Sigmoid colon (tissue), 7 donors: ENCODE data around the gene IARS1. TPM values are rescaled to one million over a fixed set of nuclear protein-coding genes. Genes with fewer than 3 reads are reported as not detected.

Source experiments
- DNase-seq: peaks from one replicate; pipeline ENCODE4 v3.0.0-alpha.2; 2019
- H3K27ac ChIP-seq, 4 donors: fragments of 200-600 bp; sonication (generic); one replicate each; pipeline ENCODE4 v1.5.1; 2016 to 2019; ENCODE audit warnings: mild to moderate bottlenecking in 1 of 4
- H3K27me3 ChIP-seq, 3 donors: fragments of 200-600 bp; sonication (generic); one replicate each; pipeline ENCODE4 v1.5.1; 2019; ENCODE audit warnings: mild to moderate bottlenecking in 1 of 3
- H3K36me3 ChIP-seq, 4 donors: fragments of 200-600 bp; sonication (generic); one replicate each; pipeline ENCODE4 v1.5.1; 2016 to 2019
- H3K4me1 ChIP-seq, 4 donors: fragments of 200-600 bp; sonication (generic); one replicate each; pipeline ENCODE4 v1.5.1; 2017 to 2019
- H3K4me3 ChIP-seq, 4 donors: fragments of 200-600 bp; sonication (generic); one replicate each; pipeline ENCODE4 v1.5.1; 2017 to 2019; ENCODE audit warnings: mild to moderate bottlenecking in 2 of 4, moderate library complexity in 1 of 4
- H3K9me3 ChIP-seq, 4 donors: fragments of 200-600 bp in 3 of 4; sonication (generic) in 3 of 4; one replicate each; pipeline versions ENCODE4 v1.5.1 to v1.6.1; 2013 to 2019
- EP300 ChIP-seq, 4 donors: sonication (generic); formaldehyde crosslinking; IDR thresholded peaks; one replicate each; pipeline ENCODE4 v1.6.1; 2017; ENCODE audit warnings: antibody characterized with exemption in 4 of 4
- POLR2A ChIP-seq, 2 donors: fragments of 450-650 bp; IDR thresholded peaks; one replicate each; pipeline ENCODE4 v1.6.1; 2016; ENCODE audit warnings: antibody characterized with exemption in 2 of 2, mild to moderate bottlenecking in 2 of 2, moderate library complexity in 2 of 2
- POLR2AphosphoS5 ChIP-seq, 4 donors: sonication (generic); formaldehyde crosslinking; IDR thresholded peaks; one replicate each; pipeline ENCODE4 v1.6.1; 2017; ENCODE audit warnings: antibody characterized with exemption in 4 of 4
- WGBS, 2 donors: extraction: QIAGEN DNeasy Blood & Tissue Kit; methylation state at CpG; one replicate each; pipeline ENCODE4 v1.1.7; 2013; 5-methylcytosine and 5-hydroxymethylcytosine counted together
- intact Hi-C: fragments of 100-400 bp; cut with DNase I; formaldehyde crosslinking; loops from one replicate; pipeline ENCODE4 v1.15.1; 2023
- polyA plus RNA-seq, 3 donors: library from polyadenylated mRNA; stranded (reverse); fragments of 200-250 nt; gene quantifications; one replicate each; pipeline ENCODE4 v1.2.3, GENCODE V29; 2013
- total RNA-seq, 4 donors: library from RNA; depleted of rRNA; stranded (reverse); fragments of >200 nt; gene quantifications; one replicate each; pipeline ENCODE4 v1.1.0, GENCODE V29; 2016
- TF ChIP-seq, protein P1 (sequence below), 4 experiments: fragments of 450-650 bp in 3 of 4; fragments of 200-600 bp in 1 of 4; IDR thresholded peaks; one replicate each; pipeline ENCODE4 v1.5.1; 2016 to 2019; ENCODE audit warnings: antibody characterized with exemption in 4 of 4, mild to moderate bottlenecking in 3 of 4, moderate library complexity in 2 of 4
- donor health status: healthy with polysubstance abuse.
- donor health status: Bipolar disorder and iron deficiency.
- donor health status: healthy.

Gene IARS1
- total and polyA plus RNA-seq, 7 donors: 9.0 to 62.4 (median 61.4) TPM

- Histone ChIP-seq H3K36me3 (peaks cover 16 to 82% (median 31%) of the 10 kb centered on the region in 4 donors), H3K9me3 (no peaks in the 10 kb centered on the region), H3K4me3 (no peak overlapping the region), H3K27me3 (no peaks in the 10 kb centered on the region), H3K4me1 (peaks cover 0 to 9% (median 2%) of the 10 kb centered on the region in 4 donors), H3K27ac (no peak overlapping the region)
- intact Hi-C loops: no loop called here
- no peak for DNase-seq
- 81 to 83% methylated on average over 2 of the region's 2 CpGs for WGBS, 2 donors
- TF ChIP-seq POLR2AphosphoS5 (IDR thresholded peaks at IDR 0.05) (no peak), POLR2A (IDR thresholded peaks at IDR 0.05) (no peak)
- TF ChIP-seq, protein P1, sequence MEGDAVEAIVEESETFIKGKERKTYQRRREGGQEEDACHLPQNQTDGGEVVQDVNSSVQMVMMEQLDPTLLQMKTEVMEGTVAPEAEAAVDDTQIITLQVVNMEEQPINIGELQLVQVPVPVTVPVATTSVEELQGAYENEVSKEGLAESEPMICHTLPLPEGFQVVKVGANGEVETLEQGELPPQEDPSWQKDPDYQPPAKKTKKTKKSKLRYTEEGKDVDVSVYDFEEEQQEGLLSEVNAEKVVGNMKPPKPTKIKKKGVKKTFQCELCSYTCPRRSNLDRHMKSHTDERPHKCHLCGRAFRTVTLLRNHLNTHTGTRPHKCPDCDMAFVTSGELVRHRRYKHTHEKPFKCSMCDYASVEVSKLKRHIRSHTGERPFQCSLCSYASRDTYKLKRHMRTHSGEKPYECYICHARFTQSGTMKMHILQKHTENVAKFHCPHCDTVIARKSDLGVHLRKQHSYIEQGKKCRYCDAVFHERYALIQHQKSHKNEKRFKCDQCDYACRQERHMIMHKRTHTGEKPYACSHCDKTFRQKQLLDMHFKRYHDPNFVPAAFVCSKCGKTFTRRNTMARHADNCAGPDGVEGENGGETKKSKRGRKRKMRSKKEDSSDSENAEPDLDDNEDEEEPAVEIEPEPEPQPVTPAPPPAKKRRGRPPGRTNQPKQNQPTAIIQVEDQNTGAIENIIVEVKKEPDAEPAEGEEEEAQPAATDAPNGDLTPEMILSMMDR (IDR thresholded peaks at IDR 0.05): no peak
These were observed 20.1 kb upstream of the IARS1 start for GRCh38 chr9:92313624-92314012.

DNA sequence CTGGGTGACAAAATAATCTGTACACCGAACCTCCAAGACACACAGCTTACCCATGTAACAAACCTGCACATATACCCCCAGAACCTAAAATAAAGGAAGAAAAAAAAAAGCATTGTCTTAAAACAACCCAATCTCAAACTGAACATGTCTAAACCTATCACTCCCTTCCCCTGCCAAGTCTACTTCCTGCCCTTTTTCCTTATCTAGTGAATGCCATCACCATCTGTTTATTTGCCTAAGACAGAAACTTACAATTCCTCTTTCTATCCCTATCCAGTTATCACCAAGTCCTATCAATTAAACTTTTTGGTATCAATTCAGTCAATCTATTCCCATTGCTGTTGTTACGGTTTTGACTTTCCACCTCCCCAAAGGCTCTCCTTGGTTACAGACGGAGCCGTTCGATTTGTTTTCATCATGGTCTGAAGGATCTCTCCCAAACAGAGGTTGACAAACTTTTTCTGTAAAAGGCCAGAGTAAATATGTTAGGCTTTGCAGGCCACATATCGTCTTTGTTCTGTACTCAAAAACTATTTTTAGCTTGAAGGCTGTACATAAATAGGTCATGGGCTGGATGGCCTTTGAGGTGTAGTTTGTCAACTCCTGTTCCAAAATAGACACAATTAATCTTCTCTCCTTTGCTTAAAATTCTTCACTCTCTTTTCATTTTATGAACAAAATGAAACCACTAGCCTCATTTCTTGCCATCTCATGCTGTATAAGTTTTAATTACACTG lies 19.6 kb upstream of the IARS1 start:
- intact Hi-C loops: no loop called here
- peaks cover 14 to 82% (median 32%) of the 10 kb centered on the region in 4 donors for H3K36me3 ChIP-seq
- no peak for TF ChIP-seq POLR2A (IDR thresholded peaks at IDR 0.05)
- TF ChIP-seq, protein P1 (IDR thresholded peaks at IDR 0.05): no peak
- TF ChIP-seq EP300 (IDR thresholded peaks at IDR 0.05): no peak
- TF ChIP-seq POLR2AphosphoS5 (IDR thresholded peaks at IDR 0.05): no peak
- no peaks in the 10 kb centered on the region for H3K27me3 ChIP-seq
- no peak for DNase-seq
- WGBS, 2 donors: 79 to 93% methylated on average over 6 of the region's 6 CpGs
- H3K4me1 ChIP-seq: peaks cover 0 to 9% (median 2%) of the 10 kb centered on the region in 4 donors
- no peak overlapping the region for H3K4me3 ChIP-seq
- H3K9me3 ChIP-seq: no peaks in the 10 kb centered on the region
- no peak overlapping the region for H3K27ac ChIP-seq

DNA sequence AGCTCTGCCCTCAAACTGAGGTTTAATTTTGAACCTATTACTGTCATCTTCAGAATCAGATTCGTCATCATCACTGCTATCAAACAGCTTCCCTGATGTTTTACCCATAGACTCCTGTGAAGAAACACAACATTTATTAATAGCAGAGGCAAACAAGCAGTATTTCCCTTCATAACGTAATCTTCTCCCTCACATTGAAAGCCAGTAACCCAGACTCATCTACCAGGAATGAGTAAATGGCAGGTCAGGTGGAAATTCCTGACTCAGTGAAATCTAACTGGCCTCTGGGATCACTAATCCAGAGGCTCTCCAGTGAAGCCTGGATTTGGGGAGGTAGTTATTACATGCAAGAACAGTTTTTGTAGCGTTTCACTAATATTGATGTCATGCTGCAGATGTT lies 17.1 kb upstream of the IARS1 start:
- TF ChIP-seq POLR2A (IDR thresholded peaks at IDR 0.05) (no peak), POLR2AphosphoS5 (IDR thresholded peaks at IDR 0.05) (no peak)
- Histone ChIP-seq H3K4me3 (no peak overlapping the region), H3K27me3 (no peaks in the 10 kb centered on the region), H3K27ac (no peak overlapping the region), H3K9me3 (no peaks in the 10 kb centered on the region), H3K36me3 (peaks cover 17 to 82% (median 44%) of the 10 kb centered on the region in 4 donors), H3K4me1 (peaks cover 0 to 9% (median 2%) of the 10 kb centered on the region in 4 donors)
- no peak for DNase-seq
- intact Hi-C loops: no loop called here
- WGBS, 2 donors: 95% methylated on average over 3 of the region's 3 CpGs

- TF ChIP-seq POLR2A (IDR thresholded peaks at IDR 0.05): no peak
- no peak for TF ChIP-seq EP300 (IDR thresholded peaks at IDR 0.05)
- TF ChIP-seq POLR2AphosphoS5 (IDR thresholded peaks at IDR 0.05): no peak
- TF ChIP-seq, protein P1 (IDR thresholded peaks at IDR 0.05): no peak
- Histone ChIP-seq H3K27me3 (no peaks in the 10 kb centered on the region), H3K9me3 (no peaks in the 10 kb centered on the region), H3K4me1 (peaks cover 0 to 9% (median 2%) of the 10 kb centered on the region in 4 donors), H3K36me3 (peaks cover 24 to 83% (median 55%) of the 10 kb centered on the region in 4 donors), H3K4me3 (no peak overlapping the region), H3K27ac (no peak overlapping the region)
- intact Hi-C loops: no loop called here
- DNase-seq: no peak
These were observed 15.4 kb upstream of the IARS1 start for GRCh38 chr9:92308893-92309292.

DNA sequence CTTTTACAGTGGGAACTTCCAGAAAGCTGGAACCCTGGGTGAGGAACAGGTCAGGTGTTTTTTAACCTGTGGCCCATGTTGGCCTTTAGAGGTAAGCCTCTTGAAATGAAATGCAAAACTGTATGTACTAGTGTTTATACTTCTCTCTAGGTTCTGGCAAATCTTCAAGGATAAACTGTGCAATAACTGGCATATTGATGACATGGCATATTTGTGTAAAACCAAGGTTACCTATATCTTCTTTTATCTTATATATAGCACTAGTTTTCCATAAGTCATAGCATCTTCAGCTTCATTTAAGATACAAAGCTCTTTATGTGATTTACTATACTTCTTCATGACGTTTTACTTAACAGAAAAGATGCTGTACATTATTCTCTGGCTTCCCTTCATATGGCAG lies 7.4 kb upstream of the IARS1 start:
- Histone ChIP-seq H3K27ac (no peak overlapping the region), H3K9me3 (no peaks in the 10 kb centered on the region), H3K4me3 (no peak overlapping the region), H3K27me3 (no peaks in the 10 kb centered on the region), H3K4me1 (no peaks in the 10 kb centered on the region), H3K36me3 (peaks cover 31 to 93% (median 54%) of the 10 kb centered on the region in 4 donors)
- 79 to 89% methylated on average over 1 of the region's 1 CpG for WGBS, 2 donors
- TF ChIP-seq POLR2AphosphoS5 (IDR thresholded peaks at IDR 0.05) (no peak), POLR2A (IDR thresholded peaks at IDR 0.05) (no peak), EP300 (IDR thresholded peaks at IDR 0.05) (no peak)
- TF ChIP-seq, protein P1 (IDR thresholded peaks at IDR 0.05): no peak
- intact Hi-C loops: no loop called here
- no peak for DNase-seq
